HCT116 (cell line): ENCODE results near the gene ZNF490. TPM values are rescaled to one million over a fixed set of nuclear protein-coding genes. Genes with fewer than 3 reads are reported as not detected.

Experiments used
- ATAC-seq: fragments of 200-7000 bp; cut with Tn5 transposase; 2 replicates; pipeline ENCODE4 v1.9.1; 2020; ENCODE audit warnings: mild to moderate bottlenecking, moderate library complexity
- BruUV-seq: library from RNA; stranded (reverse); fragments of 400-500 nt; replicated peaks from 2 replicates; lab custom pipeline; 2021; lab: Mats Ljungman, UMichigan
- CTCF ChIA-PET: fragments of 300-600 bp; sonication (Branson Sonifier 250); formaldehyde crosslinking; loops from one replicate; lab custom pipeline; 2021; ENCODE audit warnings: antibody characterized with exemption; lab: Charles Lee
- POLR2A ChIA-PET: fragments of 300-600, 350-600 bp; sonication (Branson Sonifier 250); formaldehyde crosslinking; loops from one replicate; lab custom pipeline; 2021; ENCODE audit warnings: antibody characterized with exemption; lab: Charles Lee
- RAD21 ChIA-PET, 2 experiments: fragments of 300-600 bp; sonication (Branson Sonifier 250); formaldehyde crosslinking; loops; one replicate each; lab custom pipeline; 2023; ENCODE audit warnings: low total read pairs in 2 of 2; ENCODE audit not compliant: uncharacterized antibody in 2 of 2, unreplicated experiment in 2 of 2, low non-redundant PET in 1 of 2; lab: Charles Lee
- DNase-seq: peaks from one replicate; pipeline ENCODE4 v3.0.0-alpha.2; 2010; ENCODE audit warnings: low read depth, low spot score
- H2AFZ ChIP-seq: fragments of 200-600 bp; shearing (Covaris generic), sonication (generic); 2 replicates; pipeline ENCODE4 v1.6.1; 2017; ENCODE audit warnings: low read depth, mixed run types, mixed read lengths, antibody characterized with exemption, low read length; ENCODE audit not compliant: poor library complexity, severe bottlenecking
- H3K27ac ChIP-seq: 2 replicates; pipeline ENCODE4 v1.5.1; 2012; ENCODE audit warnings: low read depth, low read length
- H3K27me3 ChIP-seq: fragments of 200-600 bp; sonication (generic); 2 replicates; pipeline ENCODE4 v1.6.1; 2016; ENCODE audit warnings: mixed run types, low read length, mixed read lengths; ENCODE audit not compliant: insufficient read depth
- H3K36me3 ChIP-seq, 2 experiments: fragments of 200-500 bp in 1 of 2; fragments of 200-600 bp in 1 of 2; sonication (Bioruptor generic) in 1 of 2; sonication (generic) in 1 of 2; 2 replicates each; pipeline versions ENCODE4 v1.5.1 to v1.6.1; 2014 to 2016; ENCODE audit warnings: low read length in 2 of 2, inconsistent platforms in 1 of 2, mixed read lengths in 1 of 2, mixed run types in 1 of 2; ENCODE audit not compliant: insufficient read depth in 2 of 2, control insufficient read depth in 1 of 2
- H3K4me1 ChIP-seq, 2 experiments: fragments of 200-600 bp in 1 of 2; sonication (generic) in 1 of 2; 2 replicates each; pipeline versions ENCODE4 v1.5.1 to v1.6.1; 2012 to 2017; ENCODE audit warnings: low read length in 2 of 2, inconsistent platforms in 1 of 2, mild to moderate bottlenecking in 1 of 2, mixed read lengths in 1 of 2, mixed run types in 1 of 2, moderate library complexity in 1 of 2; ENCODE audit not compliant: insufficient read depth in 2 of 2, control insufficient read depth in 1 of 2
- H3K4me2 ChIP-seq: fragments of 200-600 bp; sonication (generic); 2 replicates; pipeline ENCODE4 v1.6.1; 2017; ENCODE audit warnings: mixed run types, low read length, mixed read lengths
- H3K4me3 ChIP-seq, 2 experiments: fragments of 200-600 bp in 1 of 2; sonication (generic) in 1 of 2; replicated peaks in 1 of 2; 2 replicates each; pipeline ENCODE4 v1.5.1; 2011 to 2016; ENCODE audit warnings: low read length in 2 of 2, control low read depth in 1 of 2, low read depth in 1 of 2, mild to moderate bottlenecking in 1 of 2, mixed read lengths in 1 of 2, mixed run types in 1 of 2
- H3K79me2 ChIP-seq: fragments of 200-600 bp; sonication (generic); 2 replicates; pipeline ENCODE4 v1.6.1; 2017; ENCODE audit warnings: mild to moderate bottlenecking, mixed run types, low read length, moderate library complexity, mixed read lengths; ENCODE audit not compliant: insufficient read depth
- H3K9ac ChIP-seq: fragments of 200-600 bp; sonication (generic); 2 replicates; pipeline ENCODE4 v1.6.1; 2016; ENCODE audit warnings: low read length, mixed read lengths
- H3K9me2 ChIP-seq: fragments of 200-600 bp; sonication (generic), shearing (Covaris generic); 2 replicates; pipeline ENCODE4 v1.6.1; 2017; ENCODE audit warnings: mixed run types, mild to moderate bottlenecking, moderate library complexity; ENCODE audit not compliant: insufficient read depth
- H3K9me3 ChIP-seq, 2 experiments: fragments of 200-500 bp in 1 of 2; fragments of 200-600 bp in 1 of 2; sonication (Bioruptor generic) in 1 of 2; sonication (generic) in 1 of 2; 2 replicates each; pipeline ENCODE4 v1.6.1; 2014 to 2017; ENCODE audit warnings: low read length in 2 of 2, mixed read lengths in 2 of 2, inconsistent platforms in 1 of 2, low read depth in 1 of 2, mild to moderate bottlenecking in 1 of 2, mixed run types in 1 of 2, moderate library complexity in 1 of 2; ENCODE audit not compliant: control insufficient read depth in 1 of 2, insufficient read depth in 1 of 2
- H4K20me1 ChIP-seq: fragments of 200-600 bp; sonication (generic), shearing (Covaris generic); 2 replicates; pipeline ENCODE4 v1.6.1; 2017; ENCODE audit warnings: mixed run types, mild to moderate bottlenecking, moderate library complexity; ENCODE audit not compliant: insufficient read depth
- CEBPB ChIP-seq: IDR thresholded peaks from 2 replicates; pipeline ENCODE4 v1.6.1; 2012; ENCODE audit warnings: low read depth
- CTCF ChIP-seq, 3 experiments: fragments of 200-600 bp in 1 of 3; sonication (generic) in 1 of 3; IDR thresholded peaks in 2 of 3; conservative IDR thresholded peaks in 1 of 3; 2 replicates each; pipeline ENCODE4 v1.5.1; 2012 to 2017; ENCODE audit warnings: low read depth in 2 of 3, low read length in 2 of 3, antibody characterized with exemption in 1 of 3, borderline replicate concordance in 1 of 3, control low read depth in 1 of 3, mild to moderate bottlenecking in 1 of 3, mixed read lengths in 1 of 3, mixed run types in 1 of 3, moderate library complexity in 1 of 3; ENCODE audit not compliant: insufficient read depth in 1 of 3
- FOSL1 ChIP-seq: IDR thresholded peaks from 2 replicates; pipeline ENCODE4 v1.6.1; 2012; ENCODE audit warnings: low read depth
- JUND ChIP-seq: IDR thresholded peaks from 2 replicates; pipeline ENCODE4 v1.6.1; 2012
- POLR2A ChIP-seq: IDR thresholded peaks from 2 replicates; pipeline ENCODE4 v1.7.0; 2011; ENCODE audit warnings: borderline replicate concordance; ENCODE audit not compliant: insufficient read depth, insufficient read length; ENCODE audit errors: extremely low read depth
- SP1 ChIP-seq: IDR thresholded peaks from 2 replicates; pipeline ENCODE4 v1.6.1; 2012; ENCODE audit warnings: low read depth
- YY1 ChIP-seq: IDR thresholded peaks from 2 replicates; pipeline ENCODE4 v1.6.1; 2011; ENCODE audit warnings: low read length, low read depth, moderate library complexity, mild to moderate bottlenecking; ENCODE audit not compliant: insufficient replicate concordance; ENCODE audit errors: extremely low read depth
- intact Hi-C: fragments of 100-400 bp; cut with micrococcal nuclease; formaldehyde crosslinking; loops from 2 replicates; pipeline ENCODE4 v1.10.0; 2022
- total RNA-seq: library from RNA; stranded (reverse); gene quantifications from one replicate; pipeline ENCODE4 v1.2.1, GENCODE V29; 2021; ENCODE audit not compliant: unreplicated experiment
- TF ChIP-seq, protein P1 (sequence below): IDR thresholded peaks from 2 replicates; pipeline ENCODE4 v1.6.1; 2012

ZNF490 gene
- total RNA-seq, 1 experiment from 2014 or later: 5.8 TPM

- no peak for TF ChIP-seq YY1
Observed at GRCh38 chr19:12551060-12551832, 59.4 kb downstream of the ZNF490 start, which contains the start of gene ZNF564 (continued).

DNA sequence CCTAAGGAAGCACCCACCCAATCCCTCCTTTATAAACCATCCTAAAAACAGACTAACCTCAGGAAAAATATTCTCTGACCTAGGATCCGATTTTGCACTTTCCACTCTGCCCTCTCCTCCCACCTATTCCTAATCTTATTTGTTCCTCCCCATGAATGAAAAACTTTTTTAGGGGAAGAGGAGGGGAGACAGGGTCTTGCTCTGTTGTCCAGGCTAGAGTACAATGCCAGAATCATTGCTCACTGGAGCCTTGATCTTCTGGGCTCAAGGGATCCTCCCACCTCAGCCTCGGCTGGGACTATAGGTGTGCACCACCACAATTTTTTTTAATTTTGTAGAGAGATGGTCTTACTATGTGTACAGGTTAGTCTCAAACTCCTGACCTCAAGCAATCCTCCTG, 63.7 kb downstream of the ZNF490 start:
- no peak for TF ChIP-seq CTCF (IDR thresholded peaks at IDR 0.05 in 2 of 3, conservative IDR thresholded peaks at IDR 0.05 in 1 of 3; ENCODE audit: borderline replicate concordance in 1 of 3, insufficient read depth in 1 of 3, low read depth in 2 of 3, low read length in 2 of 3)
- TF ChIP-seq JUND: no peak
- TF ChIP-seq, all 23 proteins: peak for 0
- H3K9ac ChIP-seq: no peak overlapping the region
- no peak for DNase-seq
- no peak overlapping the region for H3K4me3 ChIP-seq
- intact Hi-C loops: no loop called here
- H2AFZ ChIP-seq: no peak overlapping the region
- CTCF ChIA-PET: no interaction called here
- no peak for ATAC-seq
- H3K36me3 ChIP-seq: peaks cover 0 to 10% of the 10 kb centered on the region in 2 experiments; a peak in 1 of 4 replicates
- no peak overlapping the region for H3K4me2 ChIP-seq
- RAD21 ChIA-PET: no interaction called here
- no peak overlapping the region for H3K27ac ChIP-seq
- H3K27me3 ChIP-seq: no peaks in the 10 kb centered on the region
- H4K20me1 ChIP-seq: no peaks in the 10 kb centered on the region
- peaks cover 0 to 4% of the 10 kb centered on the region in 2 experiments; a peak in 2 of 4 replicates for H3K4me1 ChIP-seq
- peaks cover 37% of the 10 kb centered on the region for H3K79me2 ChIP-seq
- no TSS peak for BruUV-seq
- POLR2A ChIA-PET: no interaction called here
- H3K9me3 ChIP-seq: peaks cover 4 to 8% of the 10 kb centered on the region in 2 experiments; a peak in 2 of 4 replicates
- H3K9me2 ChIP-seq: no peaks in the 10 kb centered on the region

DNA sequence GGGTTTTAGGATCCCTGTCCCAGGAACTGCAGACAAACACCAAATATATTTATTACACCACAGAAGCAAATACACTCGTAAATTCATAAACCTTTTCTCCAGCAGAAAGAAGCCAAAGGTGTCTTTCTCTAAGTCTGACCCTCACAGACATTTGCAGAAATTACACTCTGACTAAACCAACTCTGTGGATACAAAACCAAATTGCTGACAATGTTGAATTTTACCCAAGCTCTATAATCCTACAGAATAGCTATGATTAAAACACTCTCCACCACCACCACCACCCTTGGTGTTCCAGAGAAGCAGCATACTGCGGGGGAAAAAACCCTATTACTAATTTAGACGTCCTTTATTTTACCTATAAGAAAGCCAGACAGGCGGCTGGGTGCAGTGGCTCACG, 64.5 kb downstream of the ZNF490 start:
- ChIA-PET POLR2A (no interaction called here), CTCF (no interaction called here), RAD21 (no interaction called here)
- Histone ChIP-seq H3K36me3 (peaks cover 0 to 10% of the 10 kb centered on the region in 2 experiments; a peak in 1 of 4 replicates), H3K27ac (no peak overlapping the region), H3K4me1 (no peaks in the 10 kb centered on the region), H4K20me1 (no peaks in the 10 kb centered on the region), H3K4me2 (no peak overlapping the region), H3K9me3 (peaks cover 4 to 8% of the 10 kb centered on the region in 2 experiments; a peak in 2 of 4 replicates), H3K79me2 (peaks cover 37% of the 10 kb centered on the region), H3K9ac (no peak overlapping the region), H3K4me3 (no peak overlapping the region), H3K27me3 (no peaks in the 10 kb centered on the region), H2AFZ (no peak overlapping the region), H3K9me2 (no peaks in the 10 kb centered on the region)
- intact Hi-C loops: no loop called here
- ATAC-seq (no peak), DNase-seq (no peak)
- TF ChIP-seq FOSL1 (no peak), CEBPB (no peak), SP1 (no peak), POLR2A (no peak)
- TF ChIP-seq, protein P1, sequence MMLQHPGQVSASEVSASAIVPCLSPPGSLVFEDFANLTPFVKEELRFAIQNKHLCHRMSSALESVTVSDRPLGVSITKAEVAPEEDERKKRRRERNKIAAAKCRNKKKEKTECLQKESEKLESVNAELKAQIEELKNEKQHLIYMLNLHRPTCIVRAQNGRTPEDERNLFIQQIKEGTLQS: no peak
- BruUV-seq: no TSS peak
